ENCODE measurements around the gene KIF18B.

DNA sequence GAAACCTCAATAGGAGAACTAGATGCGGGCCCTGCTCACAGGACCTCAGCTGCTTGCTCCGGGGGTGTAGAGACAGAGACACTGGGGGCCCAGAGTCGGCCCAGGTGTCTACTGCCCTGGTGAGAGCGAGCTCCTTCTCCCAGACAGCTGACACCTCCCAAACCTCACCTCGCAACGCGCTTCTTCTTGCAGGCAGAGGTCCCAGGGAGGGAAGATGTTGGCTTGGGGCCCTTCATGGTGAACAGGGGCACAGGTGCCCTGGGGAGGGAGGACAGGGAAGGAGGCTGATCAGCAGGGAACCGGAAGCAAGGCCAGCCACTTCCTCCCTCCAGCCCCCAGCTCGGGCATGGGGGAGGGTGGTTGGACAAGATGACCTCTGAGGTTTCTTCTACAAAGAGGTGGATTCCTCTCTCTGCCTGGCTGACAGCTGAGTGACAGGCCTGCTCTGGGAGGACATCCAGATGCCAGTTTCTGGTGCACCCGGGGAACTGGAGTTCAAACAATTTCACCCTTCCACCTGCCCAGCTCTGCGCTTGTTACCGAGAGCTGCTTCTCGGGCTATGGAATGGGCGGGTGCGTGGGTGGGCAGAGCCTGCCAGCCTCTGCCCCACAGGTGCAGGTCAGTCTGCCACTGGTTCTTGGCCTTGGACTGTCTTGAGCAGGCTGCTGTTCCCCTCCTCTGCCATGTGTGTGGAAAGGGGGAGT, 20.6 kb downstream of the KIF18B start:
- TF ChIP-seq, protein P1, sequence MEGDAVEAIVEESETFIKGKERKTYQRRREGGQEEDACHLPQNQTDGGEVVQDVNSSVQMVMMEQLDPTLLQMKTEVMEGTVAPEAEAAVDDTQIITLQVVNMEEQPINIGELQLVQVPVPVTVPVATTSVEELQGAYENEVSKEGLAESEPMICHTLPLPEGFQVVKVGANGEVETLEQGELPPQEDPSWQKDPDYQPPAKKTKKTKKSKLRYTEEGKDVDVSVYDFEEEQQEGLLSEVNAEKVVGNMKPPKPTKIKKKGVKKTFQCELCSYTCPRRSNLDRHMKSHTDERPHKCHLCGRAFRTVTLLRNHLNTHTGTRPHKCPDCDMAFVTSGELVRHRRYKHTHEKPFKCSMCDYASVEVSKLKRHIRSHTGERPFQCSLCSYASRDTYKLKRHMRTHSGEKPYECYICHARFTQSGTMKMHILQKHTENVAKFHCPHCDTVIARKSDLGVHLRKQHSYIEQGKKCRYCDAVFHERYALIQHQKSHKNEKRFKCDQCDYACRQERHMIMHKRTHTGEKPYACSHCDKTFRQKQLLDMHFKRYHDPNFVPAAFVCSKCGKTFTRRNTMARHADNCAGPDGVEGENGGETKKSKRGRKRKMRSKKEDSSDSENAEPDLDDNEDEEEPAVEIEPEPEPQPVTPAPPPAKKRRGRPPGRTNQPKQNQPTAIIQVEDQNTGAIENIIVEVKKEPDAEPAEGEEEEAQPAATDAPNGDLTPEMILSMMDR (IDR thresholded peaks at IDR 0.05), result no peak
- no peak for TF ChIP-seq EZH2 (IDR thresholded peaks at IDR 0.05; ENCODE audit: borderline replicate concordance, insufficient read depth, low read depth, low read length, poor library complexity, severe bottlenecking)
